Endodermal cell (in vitro differentiated cells): ENCODE measurements around the gene MRTFA. TPM values are rescaled to one million over a fixed set of nuclear protein-coding genes. Genes with fewer than 3 reads are reported as not detected.

Experiments
- DNase-seq: peaks from one replicate; pipeline ENCODE4 v3.0.0-alpha.2; 2017
- H3K27ac ChIP-seq: 2 replicates; pipeline ENCODE4 v1.5.1; 2013; ENCODE audit warnings: mild to moderate bottlenecking, low read depth, low read length, moderate library complexity
- H3K27me3 ChIP-seq: 2 replicates; pipeline ENCODE4 v1.6.1; 2013; ENCODE audit warnings: mild to moderate bottlenecking, low read length, moderate library complexity; ENCODE audit not compliant: insufficient read depth, control insufficient read depth, poor library complexity, severe bottlenecking
- H3K36me3 ChIP-seq: 2 replicates; pipeline ENCODE4 v1.7.0; 2013; ENCODE audit warnings: mild to moderate bottlenecking, low read length, moderate library complexity; ENCODE audit not compliant: control insufficient read depth, insufficient read depth
- H3K4me1 ChIP-seq: one replicate; pipeline ENCODE4 v1.7.0; 2013; ENCODE audit warnings: low read length; ENCODE audit not compliant: control insufficient read depth, insufficient read depth
- H3K4me3 ChIP-seq: 2 replicates; pipeline ENCODE4 v1.5.1; 2013; ENCODE audit warnings: mild to moderate bottlenecking, low read length, moderate library complexity
- H3K9ac ChIP-seq: 2 replicates; pipeline ENCODE4 v1.6.1; 2013; ENCODE audit warnings: mild to moderate bottlenecking, low read length, moderate library complexity; ENCODE audit not compliant: poor library complexity, severe bottlenecking; ENCODE audit errors: extremely low read depth
- H3K9me3 ChIP-seq: 2 replicates; pipeline ENCODE4 v1.6.1; 2013; ENCODE audit warnings: mild to moderate bottlenecking, low read length, moderate library complexity; ENCODE audit not compliant: control insufficient read depth
- H3K27ac Mint-ChIP-seq: 2 replicates; pipeline ENCODE4 v1.8.0; 2020; ENCODE audit warnings: mixed read lengths
- H3K27me3 Mint-ChIP-seq: 2 replicates; pipeline ENCODE4 v1.8.0; 2021; ENCODE audit warnings: mild to moderate bottlenecking, mixed read lengths; ENCODE audit not compliant: insufficient read depth
- H3K36me3 Mint-ChIP-seq: 2 replicates; pipeline ENCODE4 v1.8.0; 2020; ENCODE audit warnings: low read depth, mixed read lengths
- H3K4me1 Mint-ChIP-seq: 2 replicates; pipeline ENCODE4 v1.8.0; 2020; ENCODE audit warnings: mixed read lengths
- H3K4me3 Mint-ChIP-seq: 2 replicates; pipeline ENCODE4 v1.8.0; 2020; ENCODE audit warnings: mild to moderate bottlenecking, moderate library complexity, mixed read lengths
- H3K9me3 Mint-ChIP-seq: 2 replicates; pipeline ENCODE4 v1.8.0; 2020; ENCODE audit warnings: mild to moderate bottlenecking, mixed read lengths
- CTCF ChIP-seq: fragments of 200-600 bp; sonication (generic); conservative IDR thresholded peaks from 2 replicates; pipeline ENCODE4 v1.5.0; 2021; ENCODE audit warnings: antibody characterized with exemption, mild to moderate bottlenecking
- WGBS, 2 experiments: methylation state at CpG; one replicate each; pipeline versions ENCODE4 v1.1.5 to v1.1.7; 2013; ENCODE audit warnings: missing lambda C conversion rate in 2 of 2, mixed read lengths in 1 of 2; ENCODE audit not compliant: insufficient coverage in 1 of 2, insufficient read length in 1 of 2; 5-methylcytosine and 5-hydroxymethylcytosine counted together
- total RNA-seq, 2 donors: library from RNA; stranded (reverse); fragmentation: NEBNext Ultra II Directional in 1 of 2; extraction: Animal tissue kit (Norgen Biotek cat#: 25700) in 1 of 2; gene quantifications; 2 replicates in 1 of 2; 3 replicates in 1 of 2; pipeline ENCODE4 v1.2.1, GENCODE V29; 2021

Gene MRTFA
- total RNA-seq, 2 donors from 2014 or later: 43.3 to 44.7 TPM

- Histone ChIP-seq H3K27me3 (no peaks in the 10 kb centered on the region), H3K9me3 (peaks cover 8% of the 10 kb centered on the region), H3K9ac (no peak overlapping the region), H3K4me3 (no peak overlapping the region), H3K4me1 (no peaks in the 10 kb centered on the region), H3K36me3 (peaks cover 6% of the 10 kb centered on the region), H3K27ac (no peak overlapping the region)
- Mint-ChIP-seq H3K27me3 (no peaks in the 10 kb centered on the region), H3K9me3 (peaks cover 2% of the 10 kb centered on the region), H3K27ac (no peak overlapping the region), H3K4me3 (no peak overlapping the region), H3K4me1 (peaks cover 3% of the 10 kb centered on the region), H3K36me3 (peaks cover 37% of the 10 kb centered on the region)
- no peak for DNase-seq
- WGBS, 2 experiments: 100% methylated on average over 1 to 2 of the region's 2 CpGs
- no peak for TF ChIP-seq CTCF
Measured at GRCh38 chr22:40520562-40520961, 116.0 kb downstream of the MRTFA start.

- no peak overlapping the region for H3K4me3 ChIP-seq
- DNase-seq: no peak
- H3K4me1 ChIP-seq: no peaks in the 10 kb centered on the region
- 90 to 94% methylated on average over 3 of the region's 3 CpGs for WGBS, 2 experiments
- H3K4me1 Mint-ChIP-seq: peaks cover 3% of the 10 kb centered on the region
- no peak overlapping the region for H3K9ac ChIP-seq
- no peaks in the 10 kb centered on the region for H3K27me3 ChIP-seq
- peaks cover 6% of the 10 kb centered on the region for H3K36me3 ChIP-seq
- H3K27me3 Mint-ChIP-seq: no peaks in the 10 kb centered on the region
- peaks cover 8% of the 10 kb centered on the region for H3K9me3 ChIP-seq
- H3K36me3 Mint-ChIP-seq: peaks cover 41% of the 10 kb centered on the region
- no peak overlapping the region for H3K27ac Mint-ChIP-seq
- no peak overlapping the region for H3K27ac ChIP-seq
- no peak overlapping the region for H3K4me3 Mint-ChIP-seq
- no peak for TF ChIP-seq CTCF
- H3K9me3 Mint-ChIP-seq: peaks cover 2% of the 10 kb centered on the region
Measured at GRCh38 chr22:40519948-40520331, 116.6 kb downstream of the MRTFA start.

GRCh38 chr22:40519284-40519947 lies 117.1 kb downstream of the MRTFA start:
- Mint-ChIP-seq H3K36me3 (peaks cover 43% of the 10 kb centered on the region), H3K9me3 (peaks cover 2% of the 10 kb centered on the region), H3K4me1 (peaks cover 3% of the 10 kb centered on the region), H3K4me3 (no peak overlapping the region), H3K27me3 (no peaks in the 10 kb centered on the region), H3K27ac (no peak overlapping the region)
- no peak overlapping the region for H3K9ac ChIP-seq
- WGBS, 2 experiments: 91 to 93% methylated on average over 3 to 5 of the region's 5 CpGs
- no peak for TF ChIP-seq CTCF
- H3K9me3 ChIP-seq: peaks cover 8% of the 10 kb centered on the region
- no peak for DNase-seq
- no peak overlapping the region for H3K4me3 ChIP-seq
- no peaks in the 10 kb centered on the region for H3K4me1 ChIP-seq
- peaks cover 6% of the 10 kb centered on the region for H3K36me3 ChIP-seq
- H3K27me3 ChIP-seq: no peaks in the 10 kb centered on the region
- H3K27ac ChIP-seq: no peak overlapping the region
